HG03159 (cell line): ENCODE measurements around the gene MVD.

ENCODE experiments used
- ATAC-seq: cut with Tn5 transposase; IDR thresholded peaks from one replicate; pipeline ENCODE4 v1.9.1; 2021; ENCODE audit warnings: mild to moderate bottlenecking, moderate library complexity; ENCODE audit not compliant: unreplicated experiment

The MVD gene

DNA sequence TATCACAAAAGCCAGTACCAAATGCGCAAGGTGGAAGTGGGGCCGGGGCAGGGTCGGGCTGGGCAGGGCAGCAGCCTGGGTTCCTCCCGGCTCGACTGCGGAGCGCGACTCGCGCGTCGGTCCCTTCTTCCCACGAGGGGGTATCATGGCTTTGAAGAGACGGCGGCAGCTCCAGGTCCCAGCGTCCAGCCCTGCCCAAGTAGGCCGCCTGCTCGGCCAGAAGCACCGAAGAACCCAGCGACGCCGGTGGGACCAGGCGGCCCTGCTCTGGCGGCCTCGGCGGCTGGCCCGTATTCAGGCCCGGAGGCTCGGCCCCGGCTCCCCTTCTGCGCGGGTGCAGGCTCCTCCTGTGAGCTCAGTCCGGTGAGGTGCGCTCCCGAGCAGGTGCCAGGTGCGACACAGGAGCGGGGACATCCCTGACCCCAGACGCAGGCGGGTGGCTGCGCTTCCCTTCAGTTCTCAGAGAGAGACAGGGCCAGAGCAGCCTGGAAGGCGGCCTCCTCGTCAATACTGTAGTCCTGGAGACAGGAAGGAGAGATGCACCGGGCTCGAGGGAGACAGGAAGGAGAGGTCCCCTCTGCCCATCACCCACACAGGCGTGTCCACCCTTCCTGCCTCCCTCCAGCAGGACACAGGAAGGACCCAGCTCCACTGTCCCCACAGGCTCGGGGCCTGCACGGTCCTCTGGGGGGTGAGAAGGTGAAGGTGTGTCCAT is 34.4 kb upstream of the MVD start:
- no peak for ATAC-seq

DNA sequence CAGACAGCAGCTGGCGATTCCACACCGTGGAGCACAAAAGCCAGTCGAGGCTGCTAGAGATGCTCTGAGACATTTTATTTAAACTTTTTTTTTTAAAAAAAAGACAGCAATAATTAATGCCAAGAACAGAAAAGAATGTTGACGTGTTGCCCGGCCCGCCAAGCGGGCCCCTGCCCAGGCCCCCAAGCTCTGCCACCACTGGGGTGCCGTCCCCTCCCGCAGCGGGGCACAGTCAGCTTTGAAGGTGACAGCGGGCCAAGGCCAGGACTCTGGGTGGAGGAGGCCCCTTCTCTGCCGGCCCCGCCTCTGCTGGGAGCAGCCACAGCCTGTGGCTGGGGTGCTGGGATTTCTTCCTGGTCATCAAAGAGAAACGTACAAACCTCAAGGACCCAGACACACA is 33.5 kb upstream of the MVD start:
- ATAC-seq, result no peak

- ATAC-seq, result no peak
These were observed 32.9 kb upstream of the MVD start for GRCh38 chr16:88695753-88696152.

DNA sequence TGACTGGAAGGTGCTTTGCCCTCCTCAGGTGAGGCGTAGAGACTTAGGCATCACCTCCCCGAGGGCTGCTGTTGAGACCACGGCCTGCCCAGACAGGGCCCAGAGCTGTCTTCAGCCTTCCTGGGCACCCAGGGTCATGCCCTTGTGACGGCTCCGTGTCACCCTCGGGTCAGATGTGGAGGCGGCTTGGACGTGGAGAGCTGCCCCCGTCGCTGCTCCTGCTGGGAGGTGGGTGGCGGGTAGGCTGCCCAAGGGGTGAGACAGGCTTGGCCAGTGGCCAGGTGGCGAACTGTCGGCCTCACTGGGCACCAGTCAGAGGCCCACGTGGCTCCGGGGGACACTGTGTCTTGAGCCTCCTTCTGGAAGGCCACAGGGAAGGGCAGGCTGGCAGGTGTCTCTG is 32.3 kb upstream of the MVD start:
- ATAC-seq, result no peak

GRCh38 chr16:88694221-88695087 is 31.6 kb upstream of the MVD start:
- no peak for ATAC-seq

- ATAC-seq, result no peak
These were observed 30.7 kb upstream of the MVD start for GRCh38 chr16:88693420-88694177.

DNA sequence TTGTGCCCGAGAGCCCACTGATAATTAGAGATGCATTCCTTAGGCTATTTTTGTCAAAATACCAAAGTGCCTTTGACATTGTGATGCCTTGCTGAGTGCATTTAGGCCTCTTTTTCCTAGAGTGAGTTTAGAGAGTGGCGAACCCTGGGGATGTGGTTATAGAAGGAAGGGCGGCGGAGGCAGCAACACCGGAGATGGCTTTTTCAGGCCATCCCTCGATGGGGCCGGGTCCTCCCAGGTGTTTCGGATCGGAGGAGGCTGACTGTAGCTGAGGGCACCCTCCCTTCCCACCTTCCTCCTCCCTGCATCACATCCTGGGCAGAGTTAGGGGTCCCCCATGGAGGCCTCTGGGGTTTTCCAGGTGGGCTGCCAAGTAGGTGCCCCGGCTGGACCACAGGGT is 30.0 kb upstream of the MVD start:
- ATAC-seq, result no peak

- ATAC-seq, result no peak
These were observed 29.2 kb upstream of the MVD start for GRCh38 chr16:88691924-88692560.

- no peak for ATAC-seq
These were observed 28.4 kb upstream of the MVD start for GRCh38 chr16:88691129-88691813.

- no peak for ATAC-seq
These were observed 27.6 kb upstream of the MVD start for GRCh38 chr16:88690341-88691128.

- no peak for ATAC-seq
These were observed 25.3 kb upstream of the MVD start for GRCh38 chr16:88688013-88688778.

- ATAC-seq, result no peak
These were observed 24.8 kb upstream of the MVD start for GRCh38 chr16:88687676-88688012.

DNA sequence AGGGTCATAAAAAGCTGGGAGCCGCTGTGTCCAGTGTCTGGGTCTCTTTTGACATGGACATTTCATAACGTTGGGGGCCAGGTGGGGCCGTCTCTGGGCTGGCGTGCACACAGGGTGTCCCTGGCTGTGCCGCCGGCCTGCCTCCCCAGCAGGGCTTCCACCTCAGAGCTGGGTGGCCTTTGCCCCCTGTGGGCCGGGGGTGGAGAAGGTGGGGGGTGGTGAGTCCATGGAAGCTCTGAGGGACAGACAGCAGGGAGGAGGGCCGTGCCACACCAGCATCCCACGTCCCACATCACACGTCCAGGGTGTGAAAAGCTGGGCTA is 24.3 kb upstream of the MVD start:
- no peak for ATAC-seq

GRCh38 chr16:88686439-88687253 is 23.8 kb upstream of the MVD start, which contains the start of gene SNAI3:
Gene SNAI3, minus strand, starts transcription at chr16:88686507. Its CDS starts 101 bp downstream, at chr16:88686406.
- ATAC-seq, result peak; percentile 58

DNA sequence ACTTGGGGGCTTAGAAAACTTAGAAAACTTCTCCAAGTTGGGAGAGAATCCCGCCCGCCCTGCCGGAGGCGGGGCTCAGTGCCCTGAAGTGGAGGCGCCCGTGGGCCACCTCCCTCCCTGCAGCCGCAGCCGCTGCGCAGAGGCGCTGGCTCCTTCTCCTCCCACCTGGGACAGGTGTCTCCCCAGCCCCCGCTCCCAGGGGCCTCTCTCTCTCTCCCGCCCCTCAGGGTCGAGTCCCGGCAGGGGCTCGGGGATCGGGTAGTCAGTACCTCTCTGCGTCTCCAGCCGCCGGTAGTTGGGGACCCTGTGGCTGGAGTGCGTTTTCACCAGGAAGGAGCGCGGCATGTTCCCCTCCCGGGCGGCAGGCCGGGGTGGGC is 23.2 kb upstream of the MVD start:
- ATAC-seq, result peak; percentile 9

- ATAC-seq, result no peak
These were observed 22.5 kb upstream of the MVD start for GRCh38 chr16:88685156-88686061.

DNA sequence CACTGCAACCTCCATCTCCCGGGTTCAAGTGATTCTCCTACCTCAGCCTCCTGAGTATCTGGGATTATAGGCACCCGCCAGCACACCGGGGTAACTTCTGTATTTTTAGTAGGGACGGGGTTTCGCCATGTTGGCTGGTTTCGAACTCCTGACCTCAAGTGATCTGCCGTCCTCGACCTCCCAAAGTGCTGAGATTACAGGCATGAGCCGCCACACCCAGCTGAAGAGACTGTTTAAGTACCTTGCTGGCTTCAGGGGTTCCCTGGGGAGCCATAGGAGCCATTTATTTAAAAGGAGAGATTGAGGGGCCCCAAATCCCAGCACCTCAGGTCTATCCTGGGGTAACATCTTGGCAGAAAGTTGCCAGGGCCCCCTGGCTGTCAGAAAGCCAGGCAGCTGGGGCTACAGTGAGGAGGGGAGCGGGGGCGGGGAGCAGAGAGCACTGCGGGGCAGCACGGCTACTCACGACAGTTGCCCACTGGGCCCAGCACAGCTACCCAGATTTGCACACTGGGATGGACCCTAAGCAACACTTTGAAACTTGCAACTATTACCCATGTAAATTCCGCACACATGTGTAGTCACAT is 21.8 kb upstream of the MVD start:
- no peak for ATAC-seq
